Stimulated activated CD4-positive, alpha-beta T cell treated with anti-CD3 and anti-CD28 coated beads, Interleukin-15, amount 100 ng/mL, for 24 hours (primary cell): ENCODE data around the gene RIOX2.

Source experiments
- DNase-seq: peaks from one replicate; pipeline ENCODE4 v3.0.0-alpha.2; 2020

RIOX2 gene

DNA sequence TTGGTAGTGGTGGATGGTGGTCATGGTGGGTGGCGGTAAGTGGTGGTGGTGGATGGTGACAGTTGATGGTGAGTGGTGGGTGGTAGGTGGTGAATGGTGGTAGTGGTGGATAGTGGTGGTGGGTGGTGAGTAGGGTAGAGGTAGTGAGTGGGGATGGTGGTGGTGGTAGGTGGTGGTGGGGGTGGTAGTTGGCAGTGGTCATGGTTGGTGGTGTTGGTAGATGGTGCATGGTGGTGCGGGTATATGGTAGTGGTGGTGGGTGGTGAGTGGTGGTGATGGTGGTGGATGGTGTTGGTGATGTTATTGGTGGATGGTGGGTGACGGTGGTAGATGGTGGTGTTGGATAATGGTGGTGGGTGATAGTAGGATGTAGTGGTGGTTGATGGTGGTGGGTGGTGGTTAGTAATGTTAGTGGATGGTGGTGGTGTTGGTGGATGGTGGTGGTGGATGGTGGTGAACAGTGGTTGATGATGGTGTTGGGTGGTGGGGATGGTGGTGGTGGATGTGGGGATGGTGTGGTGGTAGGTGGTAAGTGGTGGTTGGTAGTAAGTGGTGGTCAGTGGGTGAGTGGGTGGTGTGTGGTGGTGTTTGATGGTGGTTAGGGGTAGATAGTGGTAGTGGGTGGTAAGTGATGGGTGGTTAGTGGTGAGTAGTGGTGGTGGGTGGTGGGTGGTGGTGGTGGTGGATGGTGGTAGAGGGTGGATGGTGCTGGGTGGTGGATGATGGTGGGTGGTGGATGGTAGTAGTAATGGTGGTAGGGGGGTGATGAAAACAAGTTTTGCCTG lies 16.7 kb upstream of the RIOX2 start:
- DNase-seq = no peak

DNA sequence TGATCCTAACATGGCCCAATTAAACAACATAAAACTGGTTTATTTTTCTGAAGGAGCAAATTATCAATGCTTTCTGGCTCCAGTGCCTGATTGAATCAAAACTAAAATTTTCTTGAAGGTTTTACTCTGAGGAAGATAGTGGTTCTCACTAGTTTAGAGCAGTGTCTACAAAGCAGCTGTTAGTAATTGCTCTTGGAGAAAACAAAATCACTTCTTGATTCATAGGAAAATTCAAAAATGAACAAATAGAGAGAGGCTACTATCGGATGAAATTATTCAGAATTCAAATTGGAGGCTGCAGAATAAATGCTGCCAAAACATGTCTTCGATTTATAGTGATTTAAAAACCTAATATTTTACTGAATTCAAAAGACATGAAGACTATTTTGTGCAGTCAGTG lies 15.1 kb upstream of the RIOX2 start:
- DNase-seq = no peak

GRCh38 chr3:97983933-97984491 lies 11.8 kb upstream of the RIOX2 start:
- no peak for DNase-seq

- DNase-seq = no peak
Measured at GRCh38 chr3:97981886-97982285, 9.7 kb upstream of the RIOX2 start.

DNA sequence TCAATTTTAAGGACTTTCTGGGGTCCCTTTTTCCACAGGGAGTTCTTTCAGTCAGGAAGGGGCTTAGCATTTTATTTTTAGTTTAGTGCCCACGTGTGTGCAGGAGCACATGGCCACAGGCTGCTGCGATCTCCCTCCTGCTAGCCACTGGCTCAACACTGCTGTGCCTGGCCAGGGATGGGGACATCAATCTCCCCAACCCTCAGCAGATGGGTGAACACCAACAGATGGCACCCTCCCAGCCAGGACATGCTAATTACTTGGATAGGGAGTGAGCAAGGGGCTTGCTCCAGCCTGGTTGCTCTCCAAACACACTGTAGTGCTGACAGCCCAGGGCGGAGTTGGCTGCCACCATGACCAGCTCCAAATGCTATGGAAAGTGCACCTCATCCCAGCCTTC lies 7.4 kb upstream of the RIOX2 start:
- no peak for DNase-seq

DNA sequence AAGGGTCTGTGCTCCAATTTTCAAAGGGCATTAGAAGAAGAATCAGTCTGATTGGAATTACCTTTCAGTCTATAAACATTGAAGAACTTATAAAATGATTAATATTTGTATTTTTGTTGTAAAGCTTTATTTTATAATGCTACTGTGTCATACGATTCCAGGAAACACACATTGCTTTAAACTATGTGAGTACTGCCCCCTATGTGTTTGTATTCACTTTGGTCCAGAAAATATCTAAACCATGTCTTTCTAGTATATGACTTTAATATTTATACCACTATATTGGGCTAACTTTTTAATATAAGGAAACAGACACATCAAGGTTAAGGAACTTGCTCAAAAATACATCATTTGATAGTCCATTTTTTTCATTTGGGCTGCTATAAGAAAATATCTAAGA lies 3.2 kb upstream of the RIOX2 start:
- DNase-seq = no peak

GRCh38 chr3:97974996-97975395 lies 2.8 kb upstream of the RIOX2 start:
- no peak for DNase-seq

GRCh38 chr3:97972976-97973375 lies 745 bp upstream of the RIOX2 start:
- no peak for DNase-seq

- no peak for DNase-seq
Measured at GRCh38 chr3:97970956-97971620, 1.1 kb downstream of the RIOX2 start.

DNA sequence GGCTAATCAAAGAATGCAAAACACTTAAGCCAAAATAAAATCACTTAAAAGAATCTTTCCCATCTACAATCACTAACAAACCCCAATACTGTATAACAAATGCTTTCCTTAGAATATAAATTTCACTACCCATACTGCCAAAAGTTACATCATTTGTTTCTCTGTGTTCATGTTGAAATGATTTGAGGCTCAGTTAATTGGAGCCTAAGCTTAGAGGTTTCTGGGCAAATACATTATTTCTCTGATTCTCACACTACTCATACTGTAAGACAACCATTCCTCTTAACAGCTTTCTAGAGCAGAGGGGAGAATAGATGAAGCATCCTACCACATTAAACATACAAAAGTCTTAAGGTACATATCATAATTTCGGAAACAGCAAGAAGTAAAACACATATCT lies 2.1 kb downstream of the RIOX2 start:
- DNase-seq = no peak

DNA sequence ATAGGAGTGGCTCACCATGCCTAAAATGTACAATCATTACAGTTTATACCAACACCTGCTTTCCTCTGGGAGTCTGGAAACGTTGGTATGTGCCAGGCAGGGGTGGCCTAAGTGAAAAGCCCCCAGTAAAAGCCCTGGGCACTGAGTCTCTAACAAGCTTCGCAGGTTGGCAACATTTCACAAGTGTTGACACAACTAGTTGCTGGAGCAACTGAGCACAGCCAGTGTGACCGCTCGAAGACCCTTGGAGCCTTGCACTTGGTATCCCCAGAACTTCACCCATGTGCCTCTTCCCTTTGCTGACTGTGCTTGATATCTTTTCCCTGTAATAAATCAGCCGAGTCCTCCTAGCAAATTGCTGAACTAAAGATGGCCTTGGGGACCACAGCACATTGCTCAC lies 2.7 kb downstream of the RIOX2 start:
- no peak for DNase-seq

DNA sequence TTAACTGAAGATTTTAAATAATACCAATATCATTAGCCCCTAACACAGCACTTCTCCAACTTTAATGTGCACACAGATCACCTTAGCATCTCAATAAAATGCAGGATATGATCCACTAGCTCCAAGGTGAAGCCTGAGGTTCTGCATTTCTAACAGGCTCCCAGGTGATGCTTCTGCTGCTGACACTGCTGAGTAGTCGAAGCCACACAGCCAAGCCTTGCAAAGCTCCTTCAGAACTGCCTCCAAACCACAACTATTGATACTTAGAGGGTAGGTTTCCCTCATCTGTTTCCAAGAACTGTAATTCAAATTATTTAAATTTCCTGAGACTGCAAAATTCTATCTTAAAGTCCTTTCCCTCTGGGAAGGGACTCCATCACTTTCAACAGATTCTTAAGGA lies 3.9 kb downstream of the RIOX2 start:
- DNase-seq = no peak

- no peak for DNase-seq
Measured at GRCh38 chr3:97967966-97968365, 4.3 kb downstream of the RIOX2 start.

GRCh38 chr3:97960993-97961766 lies 11.1 kb downstream of the RIOX2 start:
- DNase-seq = no peak

- DNase-seq = no peak
Measured at GRCh38 chr3:97960551-97960950, 11.7 kb downstream of the RIOX2 start.

DNA sequence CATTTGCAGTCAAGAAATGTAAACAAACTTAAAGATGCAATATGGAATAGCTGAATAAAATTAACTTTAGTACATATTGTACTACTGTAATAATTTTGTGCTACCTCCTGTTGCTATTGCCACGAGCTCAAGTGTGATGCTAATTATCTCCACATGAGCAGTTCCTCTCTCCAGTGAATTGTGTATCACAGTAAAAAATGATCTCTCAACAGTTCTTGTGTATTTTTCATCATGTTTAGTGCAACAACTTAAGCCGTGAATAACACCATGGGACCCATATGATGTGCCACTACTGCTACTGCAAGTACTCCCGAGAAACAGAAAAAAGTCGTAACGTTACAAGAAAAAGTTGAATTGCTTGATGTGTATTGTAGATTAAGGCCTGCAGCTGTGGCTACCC lies 12.4 kb downstream of the RIOX2 start:
- no peak for DNase-seq

DNA sequence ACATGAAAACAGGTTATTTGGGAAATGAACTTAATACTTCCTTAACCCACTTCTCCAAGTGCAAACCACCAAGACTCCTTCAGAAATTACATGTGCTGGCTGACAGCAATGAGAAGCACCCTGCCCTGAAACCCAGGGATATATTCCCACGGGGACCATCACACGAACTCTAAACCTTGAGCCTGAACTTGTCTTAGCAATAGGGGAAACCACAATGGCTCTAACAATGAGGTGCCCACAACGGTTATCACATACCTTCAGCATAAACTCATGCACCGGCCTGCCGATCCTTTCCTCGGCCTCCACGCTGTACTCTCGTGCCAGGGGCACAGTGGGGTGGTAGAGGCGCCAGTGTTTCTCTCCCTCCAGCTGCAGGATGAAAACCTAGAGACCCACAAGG lies 13.4 kb downstream of the RIOX2 start:
- DNase-seq = no peak

DNA sequence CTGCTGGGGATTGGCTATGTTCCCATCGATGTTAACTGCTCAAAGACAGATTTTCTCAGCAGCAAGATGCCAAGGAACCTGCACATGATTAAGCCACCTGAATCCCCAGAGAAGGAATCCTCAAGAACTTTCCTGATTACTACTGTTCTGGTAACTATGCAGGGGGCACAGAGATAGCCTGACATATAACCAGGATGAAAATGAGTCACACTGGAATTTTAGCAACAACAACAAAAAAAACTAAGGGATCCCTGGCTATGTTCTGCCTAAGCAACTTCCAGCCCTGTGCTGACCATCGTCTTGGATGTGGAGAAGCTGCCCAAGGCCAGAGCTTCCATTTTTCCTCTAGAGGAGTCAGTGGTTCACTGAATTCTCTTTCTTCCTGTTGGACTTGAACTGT lies 13.8 kb downstream of the RIOX2 start:
- no peak for DNase-seq

- DNase-seq = no peak
Measured at GRCh38 chr3:97957617-97958311, 14.5 kb downstream of the RIOX2 start.

- DNase-seq = no peak
Measured at GRCh38 chr3:97956051-97956450, 16.2 kb downstream of the RIOX2 start.

DNA sequence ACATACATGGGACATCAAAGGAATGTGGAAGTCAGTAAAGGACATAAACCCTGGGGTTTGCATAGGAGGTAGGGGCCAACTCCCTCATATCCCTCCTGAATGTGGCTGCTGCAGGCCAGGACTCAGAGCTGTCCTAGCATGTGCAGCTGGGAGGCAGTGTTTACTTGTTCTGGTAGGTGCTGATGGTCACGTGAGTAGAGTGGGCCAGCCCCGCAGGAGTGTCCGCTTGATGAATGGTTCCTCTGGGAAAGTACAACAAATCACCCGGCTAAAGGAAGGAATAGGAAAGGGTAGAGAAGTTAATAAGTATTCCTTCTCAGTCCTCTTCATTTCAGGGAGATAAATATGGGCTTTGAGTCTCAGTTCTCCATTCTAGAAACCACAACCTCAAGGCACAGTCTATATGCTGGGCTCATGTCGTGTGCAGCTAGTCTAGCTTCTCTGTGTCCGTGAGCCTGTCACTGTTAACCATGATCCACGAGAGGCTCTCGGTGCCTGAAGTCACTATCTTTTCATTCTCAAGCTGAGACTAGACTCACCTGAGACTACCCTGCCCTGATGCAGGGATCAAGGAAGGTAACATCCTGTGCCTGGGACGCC lies 17.9 kb downstream of the RIOX2 start:
- no peak for DNase-seq

DNA sequence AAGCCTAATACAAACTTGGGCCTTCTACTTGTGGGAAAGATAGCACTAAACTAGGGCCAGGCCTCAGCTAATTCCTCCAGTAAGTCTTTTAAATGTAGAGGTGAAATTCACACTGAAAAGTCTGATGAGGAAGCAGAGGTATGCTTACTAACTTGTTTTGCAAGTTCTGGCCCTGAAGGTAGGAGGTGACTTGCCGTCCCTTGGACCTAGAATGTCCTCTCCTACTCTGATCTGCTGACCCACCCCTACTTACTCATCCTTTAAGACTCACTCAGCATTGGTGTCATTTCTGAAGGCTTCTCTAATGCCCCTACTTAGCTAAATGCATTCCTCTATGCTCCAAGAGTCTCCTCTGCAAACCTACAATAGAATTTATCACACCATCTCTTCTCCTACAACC lies 19.4 kb downstream of the RIOX2 start:
- DNase-seq = no peak

DNA sequence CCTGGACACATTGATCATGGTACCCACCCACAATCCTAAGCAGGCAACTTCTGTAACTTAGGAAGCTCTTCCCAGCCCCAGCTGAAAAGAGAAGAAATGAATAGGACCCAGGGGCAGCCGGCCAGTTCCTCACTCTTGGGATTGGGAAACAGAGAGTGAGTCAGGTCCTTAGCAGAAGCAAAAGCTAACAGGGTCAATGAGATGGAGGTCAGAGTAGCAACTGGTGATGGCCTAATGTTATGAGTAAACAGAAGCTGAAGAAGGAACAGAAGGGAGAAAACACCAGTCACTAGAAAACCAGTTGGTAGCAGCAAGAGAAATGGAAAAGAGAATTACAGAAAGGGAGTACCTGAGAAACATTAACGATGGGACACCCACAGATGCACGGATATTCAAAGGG lies 20.0 kb downstream of the RIOX2 start:
- DNase-seq = no peak
